IPS-20b (cell line): ENCODE results near the gene PEBP1.
"Not testable (repeated sequence)": the region's sequence is repeated elsewhere in the genome, so short reads cannot be mapped to it uniquely, and the experiment has no call there.

Source experiments
- H3K27ac ChIP-seq: one replicate; pipeline ENCODE4 v1.5.1; 2013; ENCODE audit warnings: low read length
- H3K27me3 ChIP-seq: 2 replicates; pipeline ENCODE4 v1.6.1; 2013; ENCODE audit warnings: mild to moderate bottlenecking, low read length, inconsistent platforms; ENCODE audit not compliant: insufficient read depth
- H3K36me3 ChIP-seq: 2 replicates; pipeline ENCODE4 v1.6.1; 2013; ENCODE audit warnings: low read depth, mild to moderate bottlenecking, inconsistent platforms, low read length, moderate library complexity; ENCODE audit not compliant: insufficient read depth
- H3K4me1 ChIP-seq: 2 replicates; pipeline ENCODE4 v1.6.1; 2013; ENCODE audit warnings: mild to moderate bottlenecking, control low read depth, inconsistent platforms, low read length, moderate library complexity; ENCODE audit not compliant: insufficient read depth
- H3K4me3 ChIP-seq: 2 replicates; pipeline ENCODE4 v1.5.1; 2013; ENCODE audit warnings: mild to moderate bottlenecking, low read length, inconsistent platforms
- H3K9ac ChIP-seq: 2 replicates; pipeline ENCODE4 v1.6.1; 2013; ENCODE audit warnings: low read depth, mild to moderate bottlenecking, inconsistent platforms, low read length, moderate library complexity
- H3K9me3 ChIP-seq: 2 replicates; pipeline ENCODE4 v1.6.1; 2013; ENCODE audit warnings: mild to moderate bottlenecking, low read depth, low read length, inconsistent platforms; ENCODE audit not compliant: insufficient read depth

PEBP1 gene

DNA sequence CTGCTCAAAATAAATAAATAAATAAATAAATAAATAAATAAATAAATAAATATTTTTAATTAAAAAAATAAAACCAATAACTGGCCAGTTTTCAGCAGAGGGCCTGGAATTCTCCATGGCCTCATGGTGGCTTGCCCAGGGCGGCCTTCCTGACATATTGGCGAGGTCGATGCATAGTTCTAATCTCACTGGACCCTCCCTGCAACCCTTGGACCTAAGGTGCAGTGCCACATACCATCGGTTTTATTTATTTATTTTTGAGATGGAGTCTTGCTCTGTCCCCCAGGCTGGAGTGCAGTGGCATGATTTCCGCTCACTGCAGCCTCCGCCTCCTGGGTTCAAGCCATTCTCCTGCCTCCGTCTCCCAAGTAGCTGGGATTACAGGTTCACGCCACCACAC is 28.2 kb upstream of the PEBP1 start:
- no peaks in the 10 kb centered on the region for H3K9me3 ChIP-seq
- no peak overlapping the region for H3K27ac ChIP-seq
- H3K4me3 ChIP-seq = no peak overlapping the region
- 0 out of 2 replicates have a peak, but pooled peaks cover 2% of the 10 kb centered on the region for H3K4me1 ChIP-seq
- H3K9ac ChIP-seq = no peak overlapping the region
- H3K27me3 ChIP-seq = no peaks in the 10 kb centered on the region
- no peaks in the 10 kb centered on the region for H3K36me3 ChIP-seq

DNA sequence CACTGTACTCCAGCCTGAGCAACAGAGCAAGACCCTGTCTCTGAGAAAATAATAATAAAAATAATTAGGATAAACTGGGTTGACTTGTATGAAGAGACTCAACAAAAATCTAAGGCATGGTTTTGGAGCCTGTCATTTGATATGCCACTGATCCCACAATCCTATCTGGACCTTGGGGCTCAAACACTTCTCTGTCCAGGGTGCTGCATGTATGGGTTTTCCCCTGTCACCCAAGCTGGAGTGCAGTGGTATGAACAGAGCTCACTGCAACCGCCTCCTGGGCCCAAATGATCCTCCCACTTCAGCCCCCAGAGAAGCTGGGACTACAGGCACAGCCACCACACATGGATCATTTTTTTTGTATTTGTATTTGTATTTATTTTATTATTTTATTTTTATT is 26.8 kb upstream of the PEBP1 start:
- Histone ChIP-seq H3K4me3 (no peak overlapping the region), H3K27me3 (no peaks in the 10 kb centered on the region), H3K9ac (no peak overlapping the region), H3K9me3 (no peaks in the 10 kb centered on the region), H3K27ac (no peak overlapping the region), H3K36me3 (no peaks in the 10 kb centered on the region), H3K4me1 (0 out of 2 replicates have a peak, but pooled peaks cover 2% of the 10 kb centered on the region)

DNA sequence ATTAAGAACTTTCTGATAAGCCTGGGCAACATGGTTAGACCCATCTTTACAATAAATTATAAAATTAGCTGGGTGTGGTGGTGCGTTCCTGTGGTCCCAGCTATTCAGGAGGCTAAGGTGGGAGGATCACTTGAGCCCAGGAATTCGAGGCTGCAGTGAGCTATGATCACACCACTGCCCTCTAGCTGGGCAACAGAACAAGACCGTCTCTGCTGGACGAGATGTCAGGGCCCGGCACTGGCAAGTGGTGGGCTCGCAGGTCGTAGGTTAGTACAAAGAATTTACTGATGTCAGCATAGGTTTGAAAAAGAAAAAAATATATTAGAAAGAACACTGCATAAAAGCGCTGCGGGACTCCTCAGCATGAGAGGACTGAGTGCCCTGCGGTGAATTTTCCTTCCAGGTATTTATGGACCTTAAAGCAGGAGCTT is 16.5 kb upstream of the PEBP1 start:
- Histone ChIP-seq H3K27ac (peak overlapping the region; percentile 35), H3K9ac (peak overlapping the region; percentile 73), H3K4me3 (peak overlapping the region; percentile 28; the same call in 1 of the 2 replicates), H3K27me3 (no peaks in the 10 kb centered on the region), H3K36me3 (no peaks in the 10 kb centered on the region), H3K4me1 (peaks cover 16% of the 10 kb centered on the region; the same call in 1 of the 2 replicates), H3K9me3 (peaks cover 5% of the 10 kb centered on the region; the same call in 1 of the 2 replicates)

DNA sequence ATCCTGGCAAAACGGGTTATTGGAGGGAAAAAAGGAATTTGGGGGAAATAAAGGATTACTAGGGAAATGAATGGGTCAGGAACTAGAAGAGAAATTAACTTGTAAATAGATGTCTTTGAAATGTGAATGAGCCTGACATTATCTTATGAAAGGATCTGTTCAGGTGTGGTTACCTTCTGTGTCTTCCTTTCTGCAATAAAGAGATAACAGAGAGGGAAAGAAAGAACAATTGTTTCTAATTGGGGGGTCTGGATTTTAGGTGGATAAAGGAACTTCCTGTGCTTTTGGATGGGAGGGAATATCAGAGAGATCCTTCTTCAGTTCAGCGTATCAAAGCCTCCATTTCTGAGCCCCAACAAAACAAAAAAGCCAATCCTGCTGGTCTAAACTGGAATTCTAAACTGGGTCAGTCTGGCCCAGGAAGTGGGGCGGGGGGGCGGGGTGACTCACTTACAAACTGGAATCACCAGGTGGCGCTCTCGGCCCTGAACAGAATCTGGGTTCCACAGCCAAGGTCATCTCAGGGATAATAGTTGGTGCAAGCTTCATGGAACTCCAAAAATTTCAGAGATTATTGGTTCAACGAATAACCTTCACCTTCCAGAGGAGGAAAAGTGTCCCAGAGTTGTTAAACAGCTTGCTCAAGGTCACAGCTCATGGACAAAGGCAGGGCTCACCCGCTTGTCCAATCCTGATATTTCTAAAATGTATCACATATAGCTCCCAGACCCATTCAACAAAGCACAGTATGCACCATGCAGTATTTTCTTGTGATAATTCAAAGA is 15.2 kb upstream of the PEBP1 start:
- H3K27ac ChIP-seq = peak overlapping the region; percentile 100
- no peaks in the 10 kb centered on the region for H3K27me3 ChIP-seq
- peak overlapping the region; percentile 59 for H3K4me3 ChIP-seq
- H3K9me3 ChIP-seq = no peaks in the 10 kb centered on the region
- peaks cover 16% of the 10 kb centered on the region; the same call in 1 of the 2 replicates for H3K4me1 ChIP-seq
- H3K9ac ChIP-seq = peak overlapping the region; percentile 91
- no peaks in the 10 kb centered on the region for H3K36me3 ChIP-seq

DNA sequence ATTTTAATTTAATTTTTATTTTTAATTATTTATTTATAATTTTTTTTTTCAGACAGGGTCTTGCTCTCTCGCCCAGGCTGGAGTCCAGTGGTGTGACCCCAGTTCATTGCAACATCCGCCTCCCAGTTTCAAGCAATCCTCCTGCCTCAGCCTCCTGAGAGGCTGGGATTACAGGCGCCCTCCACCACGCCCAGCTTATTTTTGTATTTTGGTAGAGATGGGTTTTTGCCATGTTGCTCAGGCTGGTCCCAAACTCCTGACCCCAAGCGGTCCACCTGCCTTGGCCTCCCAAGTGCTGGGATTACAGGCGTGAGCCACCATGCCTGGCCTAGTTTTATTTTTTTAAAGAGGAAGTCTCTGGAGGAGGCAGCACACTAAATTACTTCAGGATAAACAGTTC is 13.7 kb upstream of the PEBP1 start:
- H3K4me3 ChIP-seq = no peak overlapping the region
- no peaks in the 10 kb centered on the region for H3K27me3 ChIP-seq
- H3K9me3 ChIP-seq = no peaks in the 10 kb centered on the region
- no peak overlapping the region for H3K27ac ChIP-seq
- no peaks in the 10 kb centered on the region for H3K36me3 ChIP-seq
- H3K4me1 ChIP-seq = peaks cover 11% of the 10 kb centered on the region; the same call in 1 of the 2 replicates
- no peak overlapping the region for H3K9ac ChIP-seq

DNA sequence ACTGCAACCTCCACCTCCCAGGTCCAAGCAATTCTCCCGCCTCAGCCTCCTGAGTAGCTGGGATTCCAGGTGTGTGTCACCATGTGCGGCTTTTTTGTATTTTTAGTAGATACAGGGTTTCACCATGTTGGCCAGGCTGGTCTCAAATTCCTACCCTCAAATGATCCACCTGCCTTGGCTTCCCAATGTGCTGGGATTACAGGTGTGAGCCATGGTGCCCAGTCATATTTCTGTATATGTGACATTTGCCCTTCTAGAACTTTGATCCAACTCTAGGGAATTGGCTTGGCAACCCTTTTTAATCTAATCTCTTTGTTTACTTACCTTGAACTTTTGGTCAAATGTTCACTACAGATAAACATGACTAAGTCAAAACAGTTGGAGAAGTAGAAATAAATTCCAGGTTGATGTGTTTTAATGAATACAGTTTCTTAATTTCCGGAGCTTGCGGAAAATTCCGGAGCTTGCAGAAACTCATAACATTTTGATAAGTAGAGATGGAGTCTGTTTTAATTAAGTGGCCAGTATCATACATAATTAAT is 11.5 kb upstream of the PEBP1 start:
- Histone ChIP-seq H3K27ac (no peak overlapping the region), H3K9ac (no peak overlapping the region), H3K27me3 (no peaks in the 10 kb centered on the region), H3K4me3 (no peak overlapping the region), H3K9me3 (no peaks in the 10 kb centered on the region), H3K4me1 (peaks cover 7% of the 10 kb centered on the region; the same call in 1 of the 2 replicates), H3K36me3 (no peaks in the 10 kb centered on the region)

DNA sequence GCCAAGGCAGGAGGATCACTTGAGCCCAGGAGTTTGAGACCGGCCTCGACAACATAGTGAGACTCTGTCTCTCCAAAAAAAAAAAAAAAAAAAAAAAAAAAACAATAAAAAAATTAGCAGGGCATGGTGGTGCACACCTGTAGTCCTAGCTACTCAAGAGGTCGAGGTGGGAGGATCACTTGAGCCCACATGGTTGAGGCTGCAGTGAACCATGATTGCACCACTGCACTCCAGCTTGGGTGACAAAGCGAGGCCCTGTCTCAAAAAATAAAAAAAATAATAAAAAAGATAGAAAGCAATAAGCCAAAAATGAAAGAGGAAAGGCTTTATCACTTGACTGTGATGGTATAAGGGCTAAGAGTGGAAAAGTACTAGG is 10.2 kb upstream of the PEBP1 start:
- Histone ChIP-seq H3K36me3 (no peaks in the 10 kb centered on the region), H3K9ac (no peak overlapping the region), H3K27me3 (no peaks in the 10 kb centered on the region), H3K9me3 (no peaks in the 10 kb centered on the region), H3K4me1 (peaks cover 7% of the 10 kb centered on the region; the same call in 1 of the 2 replicates), H3K27ac (no peak overlapping the region), H3K4me3 (no peak overlapping the region)

DNA sequence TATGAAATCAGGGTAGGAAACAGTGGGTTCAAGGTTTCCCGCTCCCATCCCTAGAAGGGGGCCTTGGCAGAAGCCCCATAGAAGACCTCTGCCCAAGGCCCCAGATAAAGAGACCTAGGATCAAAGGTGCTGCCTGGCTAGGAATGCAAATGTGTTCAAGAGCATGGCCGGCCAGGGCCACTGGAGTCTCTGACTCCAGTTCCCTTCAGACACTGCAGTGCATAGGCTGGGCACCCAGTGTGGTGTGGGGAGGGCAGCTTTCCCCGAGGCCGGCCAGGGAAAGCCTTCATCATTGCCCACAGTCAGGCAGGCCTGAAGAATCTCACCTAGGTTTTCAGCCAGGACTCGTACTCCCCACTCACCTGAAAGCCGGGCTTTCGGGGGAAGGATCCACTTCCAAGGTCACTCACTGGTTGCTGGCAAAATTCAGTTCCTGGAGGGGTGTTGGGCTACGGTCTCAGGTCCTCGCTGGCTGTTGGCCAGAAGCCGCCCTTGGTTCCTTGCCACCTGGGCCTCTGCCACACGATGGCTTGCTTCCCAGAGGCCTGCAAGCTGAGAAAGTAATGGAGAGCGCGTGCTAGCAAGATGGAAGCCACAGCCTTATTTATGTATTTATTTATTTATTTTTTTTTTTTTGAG is 9.7 kb upstream of the PEBP1 start:
- no peak overlapping the region for H3K9ac ChIP-seq
- H3K4me3 ChIP-seq = no peak overlapping the region
- peaks cover 5% of the 10 kb centered on the region; the same call in 1 of the 2 replicates for H3K4me1 ChIP-seq
- no peaks in the 10 kb centered on the region for H3K9me3 ChIP-seq
- H3K27ac ChIP-seq = no peak overlapping the region
- no peaks in the 10 kb centered on the region for H3K27me3 ChIP-seq
- H3K36me3 ChIP-seq = no peaks in the 10 kb centered on the region

DNA sequence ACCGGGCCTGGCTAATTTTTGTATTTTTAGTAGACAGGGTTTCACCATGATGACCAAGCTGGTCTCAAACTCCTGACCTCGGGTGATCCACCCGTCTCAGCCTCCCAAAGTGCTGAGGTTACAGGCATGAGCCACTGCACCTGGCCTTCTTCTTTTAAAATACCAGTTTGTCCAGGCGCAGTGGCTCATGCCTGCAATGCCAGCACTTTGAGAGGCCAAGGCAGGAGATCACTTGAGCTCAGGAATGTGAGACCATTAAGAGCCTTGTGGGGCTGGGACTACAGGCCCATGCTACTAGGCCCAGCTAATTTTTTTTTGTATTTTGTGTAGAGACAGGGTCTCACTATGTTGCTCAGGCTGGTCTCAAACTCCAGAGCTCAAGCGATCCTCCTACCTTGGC is 8.1 kb upstream of the PEBP1 start:
- Histone ChIP-seq H3K27ac (no peak overlapping the region), H3K4me3 (no peak overlapping the region), H3K9me3 (no peaks in the 10 kb centered on the region), H3K36me3 (no peaks in the 10 kb centered on the region), H3K27me3 (no peaks in the 10 kb centered on the region), H3K9ac (no peak overlapping the region), H3K4me1 (no peaks in the 10 kb centered on the region)

DNA sequence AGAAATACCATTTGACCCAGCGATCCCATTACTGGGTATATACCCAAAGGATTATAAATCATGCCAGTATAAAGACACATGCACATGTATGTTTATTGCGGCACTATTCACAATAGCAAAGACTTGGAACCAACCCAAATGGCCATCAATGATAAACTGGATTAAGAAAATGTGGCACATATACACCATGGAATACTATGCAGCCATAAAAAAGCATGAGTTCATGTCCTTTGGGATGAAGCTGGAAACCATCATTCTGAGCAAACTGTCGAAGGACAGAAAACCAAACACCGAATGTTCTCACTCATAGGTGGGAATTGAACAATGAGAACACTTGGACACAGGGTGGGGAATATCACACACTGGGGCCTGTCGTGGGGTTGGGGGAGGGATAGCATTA is 6.5 kb upstream of the PEBP1 start:
- H3K36me3 ChIP-seq, H3K4me3 ChIP-seq, H3K4me1 ChIP-seq, H3K9ac ChIP-seq, H3K9me3 ChIP-seq, H3K27me3 ChIP-seq, H3K27ac ChIP-seq: not testable (repeated sequence)

DNA sequence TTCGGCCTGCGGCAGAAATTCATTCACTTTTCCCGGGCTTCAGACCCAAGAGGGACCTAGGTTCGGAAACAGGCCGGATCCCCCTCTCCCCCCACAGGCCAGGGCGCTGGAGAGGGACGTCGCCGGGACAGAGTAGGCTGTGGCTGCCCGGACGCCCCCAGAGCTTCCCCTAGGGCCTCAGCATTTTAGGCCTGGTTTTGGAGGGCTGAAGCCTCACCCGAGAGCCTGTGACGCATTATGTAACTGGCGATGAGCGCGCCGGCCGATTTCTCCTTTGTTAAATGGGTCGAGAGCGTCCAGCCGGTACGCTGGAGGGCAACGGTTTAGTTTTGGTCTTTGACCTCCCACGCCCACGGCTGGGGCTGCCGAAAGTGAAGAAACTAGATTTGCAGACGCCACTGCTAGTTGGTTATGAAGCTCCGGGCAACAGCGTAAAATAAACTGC is 657 bp downstream of the PEBP1 start:
- Histone ChIP-seq H3K27me3 (no peaks in the 10 kb centered on the region), H3K4me3 (peak overlapping the region; percentile 91), H3K27ac (peak overlapping the region; percentile 69), H3K9me3 (no peaks in the 10 kb centered on the region), H3K4me1 (no peaks in the 10 kb centered on the region), H3K9ac (peak overlapping the region; percentile 96), H3K36me3 (peaks cover 47% of the 10 kb centered on the region)
